AG09309 (cell line): ENCODE results near the gene TNFSF8.

Experiments used
- DNase-seq: peaks from one replicate; pipeline ENCODE4 v3.0.0-alpha.2; 2010; ENCODE audit warnings: low read depth
- H3K4me3 ChIP-seq: 2 replicates; pipeline ENCODE4 v1.5.1; 2011; ENCODE audit warnings: mild to moderate bottlenecking, low read depth, low read length, moderate library complexity; ENCODE audit not compliant: control insufficient read depth
- TF ChIP-seq, protein P1 (sequence below): IDR thresholded peaks from 2 replicates; pipeline ENCODE4 v1.5.1; 2011; ENCODE audit warnings: mild to moderate bottlenecking, low read depth, low read length, inconsistent platforms; ENCODE audit not compliant: insufficient read depth, control insufficient read depth; ENCODE audit errors: missing control alignments

TNFSF8 gene

GRCh38 chr9:114860187-114860586 is 70.2 kb downstream of the TNFSF8 start:
- H3K4me3 ChIP-seq = no peak overlapping the region
- DNase-seq = no peak
- TF ChIP-seq, protein P1, sequence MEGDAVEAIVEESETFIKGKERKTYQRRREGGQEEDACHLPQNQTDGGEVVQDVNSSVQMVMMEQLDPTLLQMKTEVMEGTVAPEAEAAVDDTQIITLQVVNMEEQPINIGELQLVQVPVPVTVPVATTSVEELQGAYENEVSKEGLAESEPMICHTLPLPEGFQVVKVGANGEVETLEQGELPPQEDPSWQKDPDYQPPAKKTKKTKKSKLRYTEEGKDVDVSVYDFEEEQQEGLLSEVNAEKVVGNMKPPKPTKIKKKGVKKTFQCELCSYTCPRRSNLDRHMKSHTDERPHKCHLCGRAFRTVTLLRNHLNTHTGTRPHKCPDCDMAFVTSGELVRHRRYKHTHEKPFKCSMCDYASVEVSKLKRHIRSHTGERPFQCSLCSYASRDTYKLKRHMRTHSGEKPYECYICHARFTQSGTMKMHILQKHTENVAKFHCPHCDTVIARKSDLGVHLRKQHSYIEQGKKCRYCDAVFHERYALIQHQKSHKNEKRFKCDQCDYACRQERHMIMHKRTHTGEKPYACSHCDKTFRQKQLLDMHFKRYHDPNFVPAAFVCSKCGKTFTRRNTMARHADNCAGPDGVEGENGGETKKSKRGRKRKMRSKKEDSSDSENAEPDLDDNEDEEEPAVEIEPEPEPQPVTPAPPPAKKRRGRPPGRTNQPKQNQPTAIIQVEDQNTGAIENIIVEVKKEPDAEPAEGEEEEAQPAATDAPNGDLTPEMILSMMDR = no peak

DNA sequence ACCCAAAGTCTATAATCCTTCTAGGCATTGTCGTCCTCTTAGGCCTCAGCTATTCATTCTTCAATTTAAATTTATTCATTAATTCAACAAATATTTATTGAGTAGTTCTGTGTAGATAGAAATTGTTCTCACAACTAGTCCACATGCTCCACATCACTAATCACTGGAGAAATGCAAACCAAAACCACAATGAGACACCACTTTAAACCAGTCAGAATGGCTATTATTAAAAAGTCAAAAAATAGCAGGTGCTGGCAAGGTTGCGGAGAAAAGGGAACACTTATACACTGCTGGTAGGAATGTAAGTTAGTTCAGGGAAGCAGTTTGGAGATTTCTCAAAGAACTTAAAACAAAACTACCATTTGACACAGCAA is 73.5 kb downstream of the TNFSF8 start:
- no peak overlapping the region for H3K4me3 ChIP-seq
- DNase-seq = no peak
- TF ChIP-seq, protein P1 = no peak

DNA sequence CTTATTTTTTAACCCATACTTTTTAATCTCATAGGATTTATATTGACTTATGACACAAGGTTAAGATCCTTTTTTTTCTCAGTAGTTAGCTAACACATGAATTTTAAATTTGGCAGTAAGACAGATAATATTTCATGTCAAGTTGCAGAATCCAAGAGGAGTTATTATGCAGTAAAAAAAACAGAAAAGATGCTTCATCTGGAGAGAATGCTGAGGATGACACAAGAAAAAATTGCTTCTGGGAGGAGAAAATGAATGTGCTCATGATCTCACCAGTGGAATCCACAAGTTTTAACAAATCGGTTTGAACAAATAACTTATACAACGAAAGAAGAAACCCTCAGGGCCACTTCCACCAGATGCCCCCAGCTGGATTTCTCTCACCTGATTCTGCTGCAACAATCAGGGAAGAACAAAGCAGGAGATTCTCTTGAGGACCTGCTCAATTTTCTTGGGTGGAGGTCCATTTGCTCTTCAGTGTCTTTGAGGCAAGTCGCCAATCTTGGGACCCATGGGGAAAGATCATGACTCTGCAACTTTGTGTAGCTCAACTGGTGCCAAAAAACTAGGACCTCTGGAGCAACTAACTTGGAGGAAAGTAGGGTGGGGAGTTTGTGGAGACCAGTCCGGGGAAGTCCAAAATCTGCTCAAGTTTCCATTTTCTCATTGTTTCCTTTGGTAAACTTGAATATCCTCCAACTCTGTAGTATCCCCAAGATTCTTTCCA is 74.0 kb downstream of the TNFSF8 start:
- H3K4me3 ChIP-seq = no peak overlapping the region
- TF ChIP-seq, protein P1 = no peak

DNA sequence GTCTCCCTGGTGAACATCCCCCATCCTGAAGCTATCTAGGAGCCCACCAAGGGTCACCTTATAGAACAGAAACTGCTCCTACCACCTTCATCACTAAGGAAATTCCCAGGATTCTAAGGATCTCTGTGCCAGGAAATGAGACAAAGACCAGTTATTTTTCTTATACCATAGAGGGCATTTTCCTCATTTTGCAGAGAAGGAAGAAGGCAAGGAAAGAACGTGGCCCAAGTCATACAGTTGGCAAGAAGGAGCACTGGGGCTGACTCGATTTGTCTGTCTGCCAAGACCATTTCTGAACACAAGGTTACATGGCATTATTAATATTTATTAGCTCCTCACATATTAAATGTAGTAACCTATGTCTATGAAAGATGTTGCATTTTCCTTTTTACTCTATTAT is 74.9 kb downstream of the TNFSF8 start:
- no peak overlapping the region for H3K4me3 ChIP-seq
- DNase-seq = no peak
- TF ChIP-seq, protein P1 = no peak

More for the DNA sequence above, 74.0 kb downstream of the TNFSF8 start:
- peak; percentile 66 for DNase-seq

- H3K4me3 ChIP-seq = no peak overlapping the region
Observed at GRCh38 chr9:114854736-114855355, 75.5 kb downstream of the TNFSF8 start.

DNA sequence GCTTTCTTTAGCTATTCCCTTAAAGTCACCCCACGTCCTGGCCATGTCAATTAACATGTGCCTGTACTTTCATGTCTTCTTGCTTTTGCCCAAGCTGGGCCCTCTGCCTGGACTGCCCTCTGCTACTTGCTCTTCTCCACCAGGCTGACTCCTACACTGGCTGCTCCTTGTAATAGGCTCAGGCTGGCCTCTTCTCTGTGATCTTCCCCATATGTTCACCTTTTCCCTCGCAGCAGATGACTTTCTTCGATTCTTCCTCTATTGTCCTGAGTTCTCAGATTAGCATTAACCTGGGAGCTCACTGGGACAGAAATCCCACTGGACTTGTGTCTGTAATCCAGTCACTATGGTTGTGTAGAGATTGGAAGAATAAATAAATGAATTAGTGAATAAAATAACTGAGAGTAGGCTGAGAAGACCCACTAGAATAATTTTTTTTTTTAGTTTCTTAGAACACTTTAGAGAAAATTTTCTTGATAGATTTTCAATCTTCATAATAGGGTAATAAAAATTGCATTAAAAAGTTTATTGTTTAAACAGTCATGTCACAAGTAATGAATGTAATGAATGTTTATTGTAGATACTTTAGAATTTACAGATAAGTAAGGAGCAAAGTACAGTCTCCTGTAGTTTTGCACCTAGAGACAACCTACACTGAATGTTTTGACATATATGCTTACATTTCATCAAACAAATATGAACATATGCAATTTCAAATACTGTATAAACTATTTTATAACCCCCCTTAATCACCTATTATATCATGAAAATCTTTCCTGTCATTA is 77.1 kb downstream of the TNFSF8 start:
- H3K4me3 ChIP-seq = no peak overlapping the region
- no peak for DNase-seq
- TF ChIP-seq, protein P1 = no peak

More at GRCh38 chr9:114854736-114855355, 75.5 kb downstream of the TNFSF8 start:
- no peak for DNase-seq
- TF ChIP-seq, protein P1 = no peak
